Duodenal mucosa (tissue), 2 donors: ENCODE data around the gene PPFIA2.
"Not testable (repeated sequence)": the region's sequence is repeated elsewhere in the genome, so short reads cannot be mapped to it uniquely, and the experiment has no call there.

Experiments
- H3K27ac ChIP-seq: one replicate; pipeline ENCODE4 v1.7.0; 2013; ENCODE audit warnings: low read depth, low read length
- H3K27me3 ChIP-seq, 2 donors: one replicate each; pipeline ENCODE4 v1.7.0; 2013; ENCODE audit warnings: low read length in 2 of 2, control low read depth in 1 of 2; ENCODE audit not compliant: insufficient read depth in 2 of 2, control insufficient read depth in 1 of 2
- H3K36me3 ChIP-seq, 2 donors: one replicate each; pipeline ENCODE4 v1.7.0; 2013; ENCODE audit warnings: low read length in 2 of 2, control low read depth in 1 of 2; ENCODE audit not compliant: insufficient read depth in 2 of 2, control insufficient read depth in 1 of 2
- H3K4me1 ChIP-seq, 2 donors: one replicate each; pipeline ENCODE4 v1.7.0; 2013; ENCODE audit warnings: low read length in 2 of 2, control low read depth in 1 of 2; ENCODE audit not compliant: insufficient read depth in 2 of 2, control insufficient read depth in 1 of 2
- H3K4me3 ChIP-seq, 2 donors: one replicate each; pipeline ENCODE4 v1.7.0; 2013; ENCODE audit warnings: low read length in 2 of 2, low read depth in 1 of 2
- H3K9ac ChIP-seq, 2 donors: one replicate each; pipeline ENCODE4 v1.7.0; 2013; ENCODE audit warnings: low read length in 2 of 2, low read depth in 1 of 2
- H3K9me3 ChIP-seq, 2 donors: one replicate each; pipeline ENCODE4 v1.7.0; 2013; ENCODE audit warnings: low read length in 2 of 2, control low read depth in 1 of 2; ENCODE audit not compliant: control insufficient read depth in 1 of 2

The PPFIA2 gene

GRCh38 chr12:81679614-81680013 is 79.5 kb downstream of the PPFIA2 start:
- Histone ChIP-seq H3K9ac (no peak overlapping the region), H3K27me3 (no peaks in the 10 kb centered on the region), H3K4me3 (no peak overlapping the region), H3K4me1 (peaks cover 0 to 4% of the 10 kb centered on the region in 2 donors), H3K9me3 (no peaks in the 10 kb centered on the region), H3K36me3 (no peaks in the 10 kb centered on the region), H3K27ac (no peak overlapping the region)

DNA sequence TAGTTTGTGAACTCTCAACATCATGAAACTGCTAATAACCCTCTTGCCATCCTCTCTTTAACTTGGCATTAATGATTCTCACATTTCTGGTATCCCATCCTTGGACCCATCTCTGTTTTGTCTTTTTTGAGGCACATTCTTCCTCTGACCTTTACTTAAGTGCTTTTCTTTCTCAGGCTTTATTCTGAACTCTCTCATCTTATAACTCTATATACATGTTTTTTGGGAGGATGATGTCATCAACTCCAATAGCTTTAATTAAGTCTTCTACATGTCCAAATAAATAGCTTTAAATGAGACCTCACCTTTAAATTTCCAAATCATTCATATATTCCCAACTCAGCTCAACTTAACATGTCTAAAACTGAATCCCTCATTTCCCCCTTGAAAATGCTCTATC is 88.4 kb downstream of the PPFIA2 start:
- no peaks in the 10 kb centered on the region for H3K4me1 ChIP-seq
- no peak overlapping the region for H3K4me3 ChIP-seq
- H3K27ac ChIP-seq, result no peak overlapping the region
- no peak overlapping the region for H3K9ac ChIP-seq
- H3K9me3 ChIP-seq, result no peaks in the 10 kb centered on the region
- no peaks in the 10 kb centered on the region for H3K36me3 ChIP-seq
- H3K27me3 ChIP-seq, result no peaks in the 10 kb centered on the region

DNA sequence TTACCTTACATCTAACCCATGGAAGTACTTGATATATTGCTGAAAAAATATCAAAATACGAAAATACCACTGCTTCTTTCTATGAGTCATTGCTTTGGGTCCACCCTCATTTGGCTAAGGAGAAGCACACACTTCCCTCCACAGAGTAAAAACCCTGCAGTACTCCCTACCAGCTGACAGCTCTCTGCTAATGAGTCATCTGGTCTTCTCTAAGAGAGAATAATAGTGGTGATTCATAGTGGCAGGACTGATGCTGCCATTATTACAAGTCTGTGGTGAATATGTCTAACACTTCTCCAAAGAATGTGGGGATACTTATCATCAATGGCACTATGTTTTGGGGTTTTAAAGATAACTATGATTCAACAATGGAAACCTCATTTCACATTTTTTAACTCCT is 90.7 kb downstream of the PPFIA2 start:
- no peak overlapping the region for H3K9ac ChIP-seq
- H3K4me3 ChIP-seq, result no peak overlapping the region
- H3K9me3 ChIP-seq, result no peaks in the 10 kb centered on the region
- H3K27me3 ChIP-seq, result no peaks in the 10 kb centered on the region
- no peaks in the 10 kb centered on the region for H3K4me1 ChIP-seq
- no peak overlapping the region for H3K27ac ChIP-seq
- H3K36me3 ChIP-seq, result no peaks in the 10 kb centered on the region

- not testable (repeated sequence) for H3K4me1 ChIP-seq, H3K4me3 ChIP-seq
These were observed 99.8 kb downstream of the PPFIA2 start for GRCh38 chr12:81659310-81659709.

GRCh38 chr12:81644503-81644902 is 114.6 kb downstream of the PPFIA2 start:
- Histone ChIP-seq H3K9me3 (no peaks in the 10 kb centered on the region), H3K9ac (no peak overlapping the region), H3K27me3 (no peaks in the 10 kb centered on the region), H3K4me1 (no peaks in the 10 kb centered on the region), H3K36me3 (no peaks in the 10 kb centered on the region), H3K4me3 (no peak overlapping the region), H3K27ac (no peak overlapping the region)

More at GRCh38 chr12:81659310-81659709, 99.8 kb downstream of the PPFIA2 start:
- not testable (repeated sequence) for H3K36me3 ChIP-seq, H3K9me3 ChIP-seq, H3K27me3 ChIP-seq, H3K27ac ChIP-seq, H3K9ac ChIP-seq

DNA sequence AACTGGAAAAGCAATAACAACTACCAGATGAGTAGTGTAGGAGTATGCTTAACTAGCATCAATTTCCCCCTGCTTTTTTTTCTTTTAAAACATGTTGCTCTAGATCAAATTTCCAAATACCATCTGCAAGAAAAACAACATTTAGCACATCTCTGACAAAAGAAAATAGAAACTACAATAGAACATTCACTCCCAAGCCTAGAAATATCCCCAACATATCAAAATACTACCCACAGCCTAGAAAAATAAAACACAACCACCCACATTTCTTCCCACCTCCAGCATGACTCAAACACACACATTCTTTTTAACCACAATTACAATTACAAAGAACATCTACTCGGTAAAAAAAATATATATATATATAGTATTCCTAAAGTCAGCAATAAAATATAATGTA is 120.0 kb downstream of the PPFIA2 start:
- no peak overlapping the region for H3K9ac ChIP-seq
- H3K4me1 ChIP-seq, result no peaks in the 10 kb centered on the region
- no peak overlapping the region for H3K27ac ChIP-seq
- no peaks in the 10 kb centered on the region for H3K36me3 ChIP-seq
- no peak overlapping the region for H3K4me3 ChIP-seq
- no peaks in the 10 kb centered on the region for H3K27me3 ChIP-seq
- H3K9me3 ChIP-seq, result no peaks in the 10 kb centered on the region

DNA sequence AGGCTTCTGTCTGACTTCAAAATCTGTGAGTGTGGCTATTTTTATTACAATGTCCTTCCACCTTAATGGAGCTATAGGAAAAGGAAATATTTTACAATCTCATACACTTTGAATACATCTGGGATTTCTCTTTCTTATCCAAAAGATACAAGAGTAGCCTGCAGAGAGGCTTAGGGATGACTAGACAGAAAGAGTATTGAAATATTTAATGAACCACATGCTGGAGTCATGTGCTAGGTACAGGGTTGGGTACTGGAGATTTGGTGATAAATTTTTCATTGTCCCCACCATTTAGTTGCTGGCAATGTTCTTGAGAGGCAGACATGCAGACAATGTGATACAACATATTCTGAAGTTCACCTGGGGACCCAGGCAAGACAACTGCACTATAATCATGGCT is 126.0 kb downstream of the PPFIA2 start:
- Histone ChIP-seq H3K9me3 (no peaks in the 10 kb centered on the region), H3K27me3 (no peaks in the 10 kb centered on the region), H3K4me3 (no peak overlapping the region), H3K36me3 (no peaks in the 10 kb centered on the region), H3K27ac (no peak overlapping the region), H3K9ac (no peak overlapping the region), H3K4me1 (no peaks in the 10 kb centered on the region)

DNA sequence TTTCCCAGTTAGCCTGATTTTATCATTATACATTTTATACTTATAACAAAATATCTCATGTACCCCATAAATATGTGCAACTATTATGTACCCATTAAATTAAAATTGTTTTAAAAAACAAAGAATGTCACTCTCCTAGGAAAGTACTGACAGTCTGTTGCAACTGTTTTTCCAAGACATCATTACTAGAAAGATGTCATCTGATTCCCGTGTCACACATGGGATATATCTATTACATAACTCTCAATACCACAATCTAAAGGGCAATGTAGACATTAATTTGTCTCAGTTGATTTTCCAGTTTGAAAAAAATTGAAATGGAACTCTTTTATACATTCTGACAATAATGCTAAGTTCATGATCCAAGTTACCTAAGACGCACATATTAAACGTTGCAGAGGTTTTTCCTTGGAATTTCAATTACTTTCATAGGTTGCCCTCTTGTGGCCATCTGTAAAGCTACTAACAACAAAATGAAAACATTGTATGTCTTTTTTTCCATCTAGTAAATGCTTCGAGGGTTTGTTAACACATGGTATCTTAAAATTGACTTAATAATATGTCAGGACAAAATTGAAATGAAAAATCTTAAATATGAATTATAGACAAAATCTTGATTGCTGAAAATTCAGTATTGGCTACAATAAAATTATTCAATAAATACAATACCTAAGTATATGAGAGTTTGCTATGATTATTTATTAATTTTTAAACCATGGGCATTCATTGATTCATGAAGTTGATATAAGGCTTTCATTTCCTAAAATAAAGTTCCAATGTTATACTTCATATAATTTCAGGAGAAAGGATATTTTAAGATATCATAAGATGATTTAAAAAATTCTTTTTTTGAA is 131.6 kb downstream of the PPFIA2 start:
- H3K27ac ChIP-seq, result no peak overlapping the region
- no peak overlapping the region for H3K4me3 ChIP-seq
- no peaks in the 10 kb centered on the region for H3K36me3 ChIP-seq
- no peak overlapping the region for H3K9ac ChIP-seq
- H3K27me3 ChIP-seq, result no peaks in the 10 kb centered on the region
- no peaks in the 10 kb centered on the region for H3K9me3 ChIP-seq
- no peaks in the 10 kb centered on the region for H3K4me1 ChIP-seq

DNA sequence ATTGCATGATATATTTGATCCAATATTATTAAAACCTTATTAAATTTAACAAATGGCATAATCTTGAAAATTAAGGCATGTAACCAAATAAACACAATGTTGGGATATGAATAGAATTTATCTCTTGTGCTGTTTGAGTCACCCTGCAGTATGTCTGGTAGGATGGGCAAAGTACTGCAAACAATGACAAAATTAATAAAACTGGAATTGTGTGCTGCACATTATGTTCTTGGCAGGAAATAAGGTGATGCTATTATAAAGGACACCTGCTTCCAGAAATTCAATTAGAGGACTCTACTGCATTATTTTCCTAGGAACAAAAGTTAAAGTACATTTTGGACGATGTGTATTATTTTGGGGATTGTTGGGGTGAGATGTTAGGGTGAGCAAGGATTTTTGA is 132.7 kb downstream of the PPFIA2 start:
- Histone ChIP-seq H3K9me3 (no peaks in the 10 kb centered on the region), H3K27ac (no peak overlapping the region), H3K27me3 (no peaks in the 10 kb centered on the region), H3K36me3 (no peaks in the 10 kb centered on the region), H3K4me1 (no peaks in the 10 kb centered on the region), H3K9ac (no peak overlapping the region), H3K4me3 (no peak overlapping the region)

GRCh38 chr12:81617915-81618314 is 141.2 kb downstream of the PPFIA2 start:
- Histone ChIP-seq H3K27ac (no peak overlapping the region), H3K4me1 (no peaks in the 10 kb centered on the region), H3K9me3 (no peaks in the 10 kb centered on the region), H3K36me3 (no peaks in the 10 kb centered on the region), H3K4me3 (no peak overlapping the region), H3K27me3 (no peaks in the 10 kb centered on the region), H3K9ac (no peak overlapping the region)
